Endothelial cell (in vitro differentiated cells): Measurements from ENCODE around the gene LRP1B. TPM values are rescaled to one million over a fixed set of nuclear protein-coding genes. Genes with fewer than 3 reads are reported as not detected.

Source experiments
- DNase-seq: peaks from one replicate; pipeline ENCODE4 v3.0.0; 2021; ENCODE audit warnings: low spot score
- H3K27ac Mint-ChIP-seq: one replicate; pipeline ENCODE4 v1.8.0; 2021; ENCODE audit warnings: mixed read lengths, inconsistent platforms; ENCODE audit not compliant: unreplicated experiment
- H3K27me3 Mint-ChIP-seq: one replicate; pipeline ENCODE4 v1.8.0; 2021; ENCODE audit warnings: mild to moderate bottlenecking, moderate library complexity, mixed read lengths, inconsistent platforms; ENCODE audit not compliant: unreplicated experiment
- H3K36me3 Mint-ChIP-seq: one replicate; pipeline ENCODE4 v1.8.0; 2021; ENCODE audit warnings: mild to moderate bottlenecking, low read depth, mixed read lengths, inconsistent platforms; ENCODE audit not compliant: unreplicated experiment
- H3K4me1 Mint-ChIP-seq: one replicate; pipeline ENCODE4 v1.8.0; 2021; ENCODE audit warnings: mild to moderate bottlenecking, mixed read lengths, inconsistent platforms; ENCODE audit not compliant: unreplicated experiment
- H3K4me3 Mint-ChIP-seq: one replicate; pipeline ENCODE4 v1.8.0; 2021; ENCODE audit warnings: mild to moderate bottlenecking, mixed read lengths, inconsistent platforms; ENCODE audit not compliant: unreplicated experiment
- H3K9me3 Mint-ChIP-seq: one replicate; pipeline ENCODE4 v1.8.0; 2021; ENCODE audit warnings: mixed read lengths, inconsistent platforms; ENCODE audit not compliant: unreplicated experiment
- CTCF ChIP-seq: fragments of 200-600 bp; sonication (generic); IDR thresholded peaks from one replicate; pipeline ENCODE4 v1.5.0; 2021; ENCODE audit warnings: antibody characterized with exemption; ENCODE audit not compliant: unreplicated experiment
- total RNA-seq: library from RNA; stranded (reverse); fragmentation: NEBNext Ultra II Directional; extraction: Animal tissue kit (Norgen Biotek cat#: 25700); gene quantifications from one replicate; pipeline ENCODE4 v1.2.1, GENCODE V29; 2021; ENCODE audit not compliant: unreplicated experiment

The LRP1B gene
- total RNA-seq, 1 donor from 2014 or later = 1.4 TPM

- H3K9me3 Mint-ChIP-seq = no peaks in the 10 kb centered on the region
- no peak for DNase-seq
- no peaks in the 10 kb centered on the region for H3K36me3 Mint-ChIP-seq
- H3K4me1 Mint-ChIP-seq = no peaks in the 10 kb centered on the region
- no peak overlapping the region for H3K27ac Mint-ChIP-seq
- no peak overlapping the region for H3K4me3 Mint-ChIP-seq
- no peak for TF ChIP-seq CTCF
- H3K27me3 Mint-ChIP-seq = no peaks in the 10 kb centered on the region
These were observed 692.3 kb downstream of the LRP1B start for GRCh38 chr2:141438536-141438935.

GRCh38 chr2:141437521-141437920, 693.3 kb downstream of the LRP1B start:
- no peaks in the 10 kb centered on the region for H3K36me3 Mint-ChIP-seq
- H3K9me3 Mint-ChIP-seq = no peaks in the 10 kb centered on the region
- H3K4me1 Mint-ChIP-seq = no peaks in the 10 kb centered on the region
- DNase-seq = no peak
- H3K27ac Mint-ChIP-seq = no peak overlapping the region
- no peak for TF ChIP-seq CTCF
- H3K4me3 Mint-ChIP-seq = no peak overlapping the region
- no peaks in the 10 kb centered on the region for H3K27me3 Mint-ChIP-seq

- Mint-ChIP-seq H3K4me1 (no peaks in the 10 kb centered on the region), H3K27me3 (no peaks in the 10 kb centered on the region), H3K27ac (no peak overlapping the region), H3K36me3 (no peaks in the 10 kb centered on the region), H3K4me3 (no peak overlapping the region), H3K9me3 (no peaks in the 10 kb centered on the region)
- DNase-seq = no peak
- no peak for TF ChIP-seq CTCF
These were observed 707.7 kb downstream of the LRP1B start for GRCh38 chr2:141423124-141423523.

- Mint-ChIP-seq H3K9me3 (no peaks in the 10 kb centered on the region), H3K27ac (no peak overlapping the region), H3K27me3 (no peaks in the 10 kb centered on the region), H3K4me3 (no peak overlapping the region), H3K4me1 (no peaks in the 10 kb centered on the region), H3K36me3 (no peaks in the 10 kb centered on the region)
- DNase-seq = no peak
- no peak for TF ChIP-seq CTCF
These were observed 713.5 kb downstream of the LRP1B start for GRCh38 chr2:141417246-141417797.

GRCh38 chr2:141411419-141411818, 719.4 kb downstream of the LRP1B start:
- Mint-ChIP-seq H3K36me3 (no peaks in the 10 kb centered on the region), H3K27me3 (no peaks in the 10 kb centered on the region), H3K27ac (no peak overlapping the region), H3K9me3 (no peaks in the 10 kb centered on the region), H3K4me3 (no peak overlapping the region), H3K4me1 (no peaks in the 10 kb centered on the region)
- no peak for TF ChIP-seq CTCF
- DNase-seq = no peak
